B cell (primary cell): ENCODE data around the gene PLEKHH2. TPM values are rescaled to one million over a fixed set of nuclear protein-coding genes. Genes with fewer than 3 reads are reported as not detected.

Experiments
- ATAC-seq: fragments of 200-7000 bp; cut with Tn5 transposase; one replicate; pipeline ENCODE4 v1.10.0; 2021; ENCODE audit warnings: low read depth, mild to moderate bottlenecking, moderate number of reproducible peaks, moderate library complexity
- CTCF ChIA-PET: fragments of 350-600 bp; sonication (Branson Sonifier 250); formaldehyde crosslinking; loops from one replicate; lab custom pipeline; 2021; ENCODE audit warnings: antibody characterized with exemption, inconsistent platforms; lab: Charles Lee
- POLR2A ChIA-PET: fragments of 350-600 bp; sonication (Branson Sonifier 250); formaldehyde crosslinking; loops from one replicate; lab custom pipeline; 2021; ENCODE audit warnings: antibody characterized with exemption; lab: Charles Lee
- DNase-seq: peaks from one replicate; pipeline ENCODE4 v3.0.0; 2013
- H2AFZ ChIP-seq: 2 replicates; pipeline ENCODE4 v1.6.1; 2012; ENCODE audit warnings: mild to moderate bottlenecking, low read depth, low read length; ENCODE audit not compliant: insufficient read depth, poor library complexity, severe bottlenecking
- H3K27ac ChIP-seq, 2 donors: 1 replicate in 1 of 2; 2 replicates in 1 of 2; pipeline ENCODE4 v1.5.1; 2012 to 2013; ENCODE audit warnings: low read length in 2 of 2, mild to moderate bottlenecking in 2 of 2, moderate library complexity in 1 of 2
- H3K27me3 ChIP-seq, 4 experiments: fragments of 200-600 bp in 1 of 4; sonication (generic) in 1 of 4; replicated peaks in 1 of 4; 1 replicate in 2 of 4; 2 replicates in 2 of 4; pipeline versions ENCODE4 v1.6.1 to v1.7.0; 2013 to 2016; ENCODE audit warnings: low read length in 3 of 4, mild to moderate bottlenecking in 2 of 4, mixed read lengths in 1 of 4, moderate library complexity in 1 of 4; ENCODE audit not compliant: insufficient read depth in 4 of 4, control insufficient read depth in 3 of 4; ENCODE audit errors: control extremely low read depth in 1 of 4
- H3K36me3 ChIP-seq, 2 experiments: replicated peaks in 1 of 2; 1 replicate in 1 of 2; 2 replicates in 1 of 2; pipeline versions ENCODE4 v1.6.1 to v1.7.1; 2013; ENCODE audit warnings: low read length in 1 of 2; ENCODE audit not compliant: insufficient read depth in 2 of 2, control insufficient read depth in 1 of 2; ENCODE audit errors: control extremely low read depth in 1 of 2, extremely low read depth in 1 of 2
- H3K4me1 ChIP-seq, 2 donors: fragments of 200-600 bp in 1 of 2; sonication (generic) in 1 of 2; 1 replicate in 1 of 2; 2 replicates in 1 of 2; pipeline versions ENCODE4 v1.5.1 to v1.6.1; 2013 to 2017; ENCODE audit warnings: low read length in 2 of 2; ENCODE audit not compliant: control insufficient read depth in 2 of 2, insufficient read depth in 2 of 2
- H3K4me2 ChIP-seq: replicated peaks from 2 replicates; pipeline ENCODE3; 2012; ENCODE audit warnings: mild to moderate bottlenecking, low read depth, low read length; ENCODE audit not compliant: poor library complexity, severe bottlenecking
- H3K4me3 ChIP-seq, 5 experiments: fragments of 200-600 bp in 1 of 5; sonication (generic) in 1 of 5; 1 replicate in 3 of 5; 2 replicates in 2 of 5; pipeline versions ENCODE4 v1.5.1 to v1.7.0; 2011 to 2016; ENCODE audit warnings: low read length in 4 of 5, mild to moderate bottlenecking in 4 of 5, low read depth in 2 of 5, control low read depth in 1 of 5, moderate library complexity in 1 of 5; ENCODE audit not compliant: insufficient read depth in 1 of 5; ENCODE audit errors: control extremely low read depth in 1 of 5, extremely low read depth in 1 of 5
- H3K79me2 ChIP-seq: fragments of 200-600 bp; sonication (generic); one replicate; pipeline ENCODE4 v1.6.0; 2016; ENCODE audit warnings: low read length; ENCODE audit not compliant: control insufficient read depth, insufficient read depth
- H3K9ac ChIP-seq: fragments of 200-600 bp; sonication (generic); 2 replicates; pipeline ENCODE4 v1.6.1; 2017; ENCODE audit warnings: mild to moderate bottlenecking, low read length, moderate library complexity
- H3K9me3 ChIP-seq, 3 donors: one replicate each; pipeline versions ENCODE4 v1.6.1 to v1.7.1; 2013; ENCODE audit warnings: low read length in 2 of 3; ENCODE audit not compliant: control insufficient read depth in 2 of 3, insufficient read depth in 1 of 3; ENCODE audit errors: control extremely low read depth in 1 of 3
- H4K20me1 ChIP-seq: 2 replicates; pipeline ENCODE4 v1.6.0; 2012; ENCODE audit warnings: mild to moderate bottlenecking, low read length; ENCODE audit not compliant: insufficient read depth, control insufficient read depth, poor library complexity, severe bottlenecking
- H3K27ac Mint-ChIP-seq: one replicate; pipeline ENCODE4 v1.8.0; 2021; ENCODE audit warnings: mixed read lengths
- H3K27me3 Mint-ChIP-seq: one replicate; pipeline ENCODE4 v1.8.0; 2021; ENCODE audit warnings: mixed read lengths
- H3K4me1 Mint-ChIP-seq: one replicate; pipeline ENCODE4 v1.8.0; 2021; ENCODE audit warnings: mixed read lengths
- H3K4me3 Mint-ChIP-seq: one replicate; pipeline ENCODE4 v1.8.0; 2021; ENCODE audit warnings: mixed read lengths
- H3K9me3 Mint-ChIP-seq: one replicate; pipeline ENCODE4 v1.8.0; 2022; ENCODE audit warnings: mixed read lengths; ENCODE audit not compliant: insufficient read depth
- EZH2 ChIP-seq: IDR thresholded peaks from 2 replicates; pipeline ENCODE4 v1.6.1; 2012; ENCODE audit warnings: borderline replicate concordance, low read depth, mild to moderate bottlenecking, moderate library complexity, low read length; ENCODE audit not compliant: insufficient read depth, poor library complexity, severe bottlenecking
- WGBS: methylation state at CpG from one replicate; pipeline ENCODE4 v1.1.5; 2013; ENCODE audit warnings: missing lambda C conversion rate; ENCODE audit not compliant: insufficient coverage; 5-methylcytosine and 5-hydroxymethylcytosine counted together
- intact Hi-C: fragments of 100-400 bp; cut with micrococcal nuclease; formaldehyde crosslinking; loops from one replicate; pipeline ENCODE4 v1.10.0; 2022
- polyA plus RNA-seq: library from polyadenylated mRNA; depleted of rRNA; stranded (reverse); fragments of >200 nt; gene quantifications from 2 replicates; pipeline ENCODE4 v1.2.3, GENCODE V29; 2012
- total RNA-seq, 2 donors: library from RNA; stranded (reverse); fragments of 120-200 nt in 1 of 2; gene quantifications; 1 replicate in 1 of 2; 2 replicates in 1 of 2; pipeline versions ENCODE4 v1.2.3 to v1.2.4, GENCODE V29; 2013 to 2022
- TF ChIP-seq, protein P1 (sequence below): fragments of 200-600 bp; IDR thresholded peaks from one replicate; pipeline ENCODE4 v1.8.0; 2022; ENCODE audit warnings: antibody characterized with exemption, mild to moderate bottlenecking

Gene PLEKHH2
- total and polyA plus RNA-seq, 2 donors (not counting 1 experiment from before 2014, with no cell fraction given): 0.17 to 0.19 TPM

DNA sequence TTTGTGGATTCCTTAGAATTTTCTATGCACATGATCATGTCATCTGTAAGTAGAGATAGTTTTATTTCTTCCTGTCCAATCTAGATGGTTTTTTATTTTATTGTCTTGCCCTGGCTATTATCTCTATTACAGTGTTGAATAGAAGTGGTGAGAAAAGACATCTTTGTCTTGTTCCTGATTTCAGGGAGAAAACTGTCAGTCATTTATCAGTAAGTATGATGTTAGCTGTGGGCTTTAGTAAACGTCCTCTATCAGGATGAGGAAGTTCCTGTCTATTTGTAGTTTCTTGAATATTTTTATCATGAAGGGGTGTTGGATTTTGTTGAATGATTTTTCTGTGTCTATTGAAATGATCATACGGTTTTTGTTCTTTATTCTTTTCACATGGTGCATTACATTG lies 5.3 kb downstream of the PLEKHH2 start:
- H3K27me3 Mint-ChIP-seq: peaks cover 26% of the 10 kb centered on the region
- H3K36me3 ChIP-seq: no peaks in the 10 kb centered on the region
- no peaks in the 10 kb centered on the region for H4K20me1 ChIP-seq
- H3K27ac Mint-ChIP-seq: no peak overlapping the region
- ChIA-PET POLR2A (no interaction called here), CTCF (no interaction called here)
- no peak for TF ChIP-seq EZH2
- TF ChIP-seq, protein P1, sequence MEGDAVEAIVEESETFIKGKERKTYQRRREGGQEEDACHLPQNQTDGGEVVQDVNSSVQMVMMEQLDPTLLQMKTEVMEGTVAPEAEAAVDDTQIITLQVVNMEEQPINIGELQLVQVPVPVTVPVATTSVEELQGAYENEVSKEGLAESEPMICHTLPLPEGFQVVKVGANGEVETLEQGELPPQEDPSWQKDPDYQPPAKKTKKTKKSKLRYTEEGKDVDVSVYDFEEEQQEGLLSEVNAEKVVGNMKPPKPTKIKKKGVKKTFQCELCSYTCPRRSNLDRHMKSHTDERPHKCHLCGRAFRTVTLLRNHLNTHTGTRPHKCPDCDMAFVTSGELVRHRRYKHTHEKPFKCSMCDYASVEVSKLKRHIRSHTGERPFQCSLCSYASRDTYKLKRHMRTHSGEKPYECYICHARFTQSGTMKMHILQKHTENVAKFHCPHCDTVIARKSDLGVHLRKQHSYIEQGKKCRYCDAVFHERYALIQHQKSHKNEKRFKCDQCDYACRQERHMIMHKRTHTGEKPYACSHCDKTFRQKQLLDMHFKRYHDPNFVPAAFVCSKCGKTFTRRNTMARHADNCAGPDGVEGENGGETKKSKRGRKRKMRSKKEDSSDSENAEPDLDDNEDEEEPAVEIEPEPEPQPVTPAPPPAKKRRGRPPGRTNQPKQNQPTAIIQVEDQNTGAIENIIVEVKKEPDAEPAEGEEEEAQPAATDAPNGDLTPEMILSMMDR: no peak
- peaks cover 4% of the 10 kb centered on the region for H3K9me3 Mint-ChIP-seq
- H3K4me1 Mint-ChIP-seq: peaks cover 7% of the 10 kb centered on the region
- no peaks in the 10 kb centered on the region for H3K79me2 ChIP-seq
- no peak overlapping the region for H3K4me3 ChIP-seq
- peaks cover 0 to 8% (median 7%) of the 10 kb centered on the region in 4 experiments for H3K27me3 ChIP-seq
- DNase-seq (no peak), ATAC-seq (no peak)
- 0% methylated on average over 1 of the region's 2 CpGs for WGBS
- no peak overlapping the region for H3K4me3 Mint-ChIP-seq
- H3K27ac ChIP-seq: no peak overlapping the region
- H2AFZ ChIP-seq: no peak overlapping the region
- H3K9me3 ChIP-seq: peaks cover 0 to 14% (median 4%) of the 10 kb centered on the region in 3 donors
- intact Hi-C loops: no loop called here
- H3K9ac ChIP-seq: no peak overlapping the region
- peaks cover 6 to 10% of the 10 kb centered on the region in 2 donors for H3K4me1 ChIP-seq
- no peak overlapping the region for H3K4me2 ChIP-seq

DNA sequence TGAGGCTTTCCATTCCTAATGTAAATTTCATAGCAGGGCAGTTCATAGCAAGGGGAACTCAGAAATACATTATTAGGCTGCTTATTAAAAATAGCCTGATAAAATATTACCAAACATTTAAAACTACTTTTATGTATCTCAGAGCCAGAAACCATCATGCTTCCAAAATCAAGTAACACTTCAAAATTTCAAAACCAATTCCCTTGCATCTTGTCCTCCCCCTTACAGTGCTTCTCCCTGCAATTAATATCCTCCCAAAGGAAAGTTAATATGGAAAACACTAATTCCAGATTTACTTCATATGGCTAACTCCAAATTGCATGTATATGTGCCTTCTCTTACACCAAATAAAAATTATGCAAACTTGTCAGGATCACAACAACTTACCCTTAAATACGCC lies 6.6 kb downstream of the PLEKHH2 start:
- Histone ChIP-seq H3K79me2 (no peaks in the 10 kb centered on the region), H3K9me3 (peaks cover 0 to 13% (median 4%) of the 10 kb centered on the region in 3 donors), H3K9ac (no peak overlapping the region), H3K4me3 (no peak overlapping the region), H2AFZ (no peak overlapping the region), H3K27me3 (peaks cover 0 to 4% (median 1%) of the 10 kb centered on the region in 4 experiments), H3K27ac (no peak overlapping the region), H4K20me1 (no peaks in the 10 kb centered on the region), H3K36me3 (no peaks in the 10 kb centered on the region), H3K4me1 (no peaks in the 10 kb centered on the region), H3K4me2 (no peak overlapping the region)
- Mint-ChIP-seq H3K4me3 (no peak overlapping the region), H3K27ac (no peak overlapping the region), H3K27me3 (peaks cover 22% of the 10 kb centered on the region), H3K9me3 (peaks cover 4% of the 10 kb centered on the region), H3K4me1 (no peaks in the 10 kb centered on the region)
- POLR2A ChIA-PET: no interaction called here
- DNase-seq (no peak), ATAC-seq (no peak)
- CTCF ChIA-PET: no interaction called here
- TF ChIP-seq EZH2: no peak
- TF ChIP-seq, protein P1: no peak
- no CpG with 5 or more reads among the region's 1 CpG for WGBS
- intact Hi-C loops: no loop called here
